HG03565 (cell line): ENCODE data around the gene MPND.

ENCODE experiments used
- ATAC-seq: cut with Tn5 transposase; IDR thresholded peaks from one replicate; pipeline ENCODE4 v1.9.1; 2021; ENCODE audit warnings: mild to moderate bottlenecking, moderate library complexity; ENCODE audit not compliant: unreplicated experiment

MPND gene

DNA sequence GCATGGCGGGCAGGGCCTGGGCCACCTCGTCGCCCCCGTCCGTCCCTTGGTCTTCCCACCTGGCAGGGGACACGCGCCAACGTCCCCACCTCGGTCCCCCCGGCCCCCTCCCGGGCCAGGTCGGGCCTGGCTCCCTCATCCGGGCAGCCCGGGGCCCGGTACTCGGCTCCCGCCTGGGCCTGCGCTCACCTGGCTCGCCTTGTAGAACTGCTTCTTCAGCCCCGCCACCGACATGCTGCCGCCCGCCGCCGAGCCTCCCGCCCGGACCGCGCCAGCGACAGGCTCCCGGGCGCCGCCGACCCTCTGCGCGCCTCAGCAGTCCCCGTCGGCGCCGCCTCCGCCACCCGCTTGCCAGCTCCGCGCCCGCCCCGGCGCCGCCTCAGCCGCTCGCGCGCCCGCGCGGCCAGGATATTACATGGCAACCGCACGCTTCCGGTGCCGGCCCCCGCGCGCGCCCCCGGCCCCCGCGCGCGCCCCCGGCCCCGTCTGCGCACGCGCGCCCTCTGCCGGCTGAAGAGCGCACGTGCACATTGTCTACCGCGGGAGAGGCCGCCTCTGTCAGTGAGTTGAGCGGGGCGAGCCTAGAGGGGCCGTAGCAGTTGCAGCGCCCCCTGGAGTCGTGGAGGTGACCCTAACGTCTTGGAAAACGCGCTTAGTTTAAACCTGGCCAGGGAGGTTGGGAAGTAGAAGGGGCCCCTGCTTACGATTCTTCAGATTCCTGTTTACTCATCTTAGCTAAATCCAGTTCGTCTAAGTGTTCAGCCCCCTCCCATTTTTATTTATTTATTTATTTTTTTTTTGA, 57.0 kb downstream of the MPND start, which contains the start of gene SH3GL1:
Gene SH3GL1, minus strand, starts transcription at position 413 of the 802 bp plus-strand sequence. Its CDS starts 179 bp downstream, at position 234.
- ATAC-seq = peak; percentile 38

DNA sequence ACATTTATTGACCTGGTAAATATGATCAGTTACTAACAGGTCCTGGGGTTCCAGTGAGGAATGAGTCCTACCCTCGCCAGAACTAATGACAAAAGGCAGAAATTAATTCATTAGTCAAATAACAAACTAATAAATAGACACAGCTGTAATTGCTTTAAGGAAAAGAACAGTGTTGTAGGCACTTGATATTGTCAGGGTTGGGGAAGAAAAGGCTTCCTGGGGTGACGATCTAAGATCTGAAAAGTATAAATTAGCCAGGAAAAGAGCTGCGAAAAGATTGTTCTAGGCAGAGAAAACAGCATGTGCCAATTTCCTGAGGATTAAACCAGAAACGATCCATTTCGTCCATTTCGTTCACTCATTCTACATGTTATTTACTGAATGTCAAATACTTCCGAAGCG, 58.4 kb downstream of the MPND start:
- ATAC-seq = no peak

DNA sequence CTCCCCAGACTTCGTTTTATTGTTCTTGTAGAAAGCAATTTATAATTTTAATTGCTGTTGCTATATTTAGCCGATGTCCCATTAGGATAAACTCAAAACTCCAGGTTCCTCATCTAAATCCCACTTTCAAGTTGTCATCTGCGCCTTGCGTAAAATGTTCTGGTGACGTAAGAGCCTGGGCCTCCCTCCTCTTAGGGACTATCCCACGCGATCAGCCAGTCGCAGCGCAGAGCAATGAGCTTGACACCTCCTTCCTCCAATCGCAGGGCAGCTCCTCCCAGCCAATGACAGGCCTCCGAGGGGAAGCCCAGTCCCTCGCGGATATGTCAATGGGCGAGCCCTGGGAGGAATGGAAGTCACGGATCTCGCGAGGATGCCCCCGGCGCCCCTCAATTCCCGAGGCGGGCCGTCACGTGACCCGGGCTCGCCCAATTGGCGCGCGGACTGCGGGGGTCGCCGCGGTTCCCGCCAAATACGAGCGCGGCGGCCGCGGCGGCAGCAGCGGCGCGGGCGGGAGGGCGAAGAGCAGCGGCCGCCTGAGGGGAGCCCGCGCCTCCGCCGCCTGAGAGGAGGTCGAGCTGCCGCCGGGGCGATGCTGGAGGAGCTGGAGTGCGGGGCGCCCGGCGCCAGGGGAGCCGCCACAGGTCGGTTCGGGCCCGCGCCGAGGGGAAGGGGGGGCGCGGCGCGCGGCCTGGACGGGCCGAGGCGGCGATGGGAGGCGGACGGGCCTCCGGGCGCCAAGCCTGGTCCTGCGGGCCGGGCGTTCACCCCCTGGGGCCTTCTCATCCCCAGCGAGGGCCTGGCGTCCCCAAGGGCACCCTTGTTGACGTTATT, 59.0 kb downstream of the MPND start, which contains the start of gene CHAF1A:
Gene CHAF1A, plus strand, starts transcription at position 470 of the 834 bp plus-strand sequence. Its CDS starts 123 bp downstream, at position 593.
- ATAC-seq = peak; percentile 78

DNA sequence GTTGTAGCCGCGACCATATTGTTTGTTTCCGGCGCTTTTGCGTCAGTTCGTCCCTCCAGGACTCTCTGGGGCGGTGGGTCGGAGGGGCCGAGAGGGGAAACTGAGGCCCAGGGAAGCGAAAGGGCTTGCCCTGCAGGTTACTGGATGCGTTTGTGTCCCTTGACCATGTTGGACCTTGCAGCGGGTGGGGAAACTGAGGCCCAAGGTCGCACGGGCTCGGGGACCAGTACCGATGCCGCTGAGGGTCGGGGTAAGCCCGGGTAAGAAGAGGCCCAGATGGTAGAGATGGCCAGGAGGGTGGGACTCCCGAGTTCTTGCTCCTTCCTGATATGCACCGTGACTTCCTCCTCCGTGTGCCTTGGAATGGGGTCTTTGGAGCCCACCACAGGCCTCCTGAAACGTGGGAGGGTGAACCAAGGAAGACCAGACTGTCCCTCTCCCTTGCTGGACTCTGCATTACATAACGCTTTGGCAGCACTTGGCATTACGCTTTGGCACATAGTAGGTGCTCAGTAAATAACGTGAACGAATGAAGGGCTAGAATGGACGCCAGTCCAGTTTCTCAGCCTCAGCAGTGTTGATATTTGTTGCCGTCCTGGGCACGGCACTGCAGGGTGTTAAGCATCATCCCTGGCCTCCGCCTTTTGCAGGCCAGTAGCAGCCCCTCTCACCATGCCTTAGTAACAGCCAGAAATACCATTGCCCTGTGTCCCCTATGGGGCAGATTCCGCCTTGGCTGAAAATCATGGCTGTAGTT, 59.8 kb downstream of the MPND start:
- ATAC-seq = no peak

DNA sequence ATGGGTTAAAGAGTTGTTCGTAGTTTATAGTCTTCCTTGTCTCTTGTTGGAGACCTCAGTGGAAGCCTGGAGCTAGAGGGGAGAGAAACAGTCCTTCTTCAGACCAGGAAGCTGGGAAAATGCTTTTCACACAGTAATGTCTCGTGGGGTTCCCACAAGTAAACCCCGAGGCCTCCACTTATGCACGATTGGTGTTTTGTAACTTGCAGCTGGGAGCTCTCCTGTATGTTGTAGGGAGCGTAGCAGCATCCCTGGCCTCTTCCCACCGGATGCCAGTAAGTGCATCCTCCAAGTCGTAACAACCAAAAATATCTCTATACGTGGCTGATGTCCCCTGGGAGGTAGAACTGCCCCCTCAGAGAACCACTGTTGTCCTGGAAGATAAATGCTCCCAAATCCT, 62.6 kb downstream of the MPND start:
- no peak for ATAC-seq

DNA sequence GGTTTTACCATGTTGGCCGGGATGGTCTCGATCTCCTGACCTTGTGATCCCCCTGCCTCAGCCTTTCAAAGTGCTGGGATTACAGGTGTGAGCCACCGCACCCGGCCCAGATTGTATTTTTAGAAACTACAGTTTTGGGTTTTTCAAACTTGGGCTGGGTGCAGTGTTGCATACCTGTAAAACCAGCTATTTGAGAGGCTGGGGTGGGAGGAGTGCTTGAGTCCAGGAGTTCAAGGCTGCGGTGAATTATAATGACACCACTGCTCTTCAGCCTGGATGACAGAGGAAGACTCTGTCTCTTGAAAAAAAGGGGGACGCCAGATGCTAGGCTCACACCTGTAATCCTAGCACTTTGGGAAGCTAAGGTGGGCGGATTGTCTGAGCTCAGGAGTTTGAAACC, 63.3 kb downstream of the MPND start:
- no peak for ATAC-seq

DNA sequence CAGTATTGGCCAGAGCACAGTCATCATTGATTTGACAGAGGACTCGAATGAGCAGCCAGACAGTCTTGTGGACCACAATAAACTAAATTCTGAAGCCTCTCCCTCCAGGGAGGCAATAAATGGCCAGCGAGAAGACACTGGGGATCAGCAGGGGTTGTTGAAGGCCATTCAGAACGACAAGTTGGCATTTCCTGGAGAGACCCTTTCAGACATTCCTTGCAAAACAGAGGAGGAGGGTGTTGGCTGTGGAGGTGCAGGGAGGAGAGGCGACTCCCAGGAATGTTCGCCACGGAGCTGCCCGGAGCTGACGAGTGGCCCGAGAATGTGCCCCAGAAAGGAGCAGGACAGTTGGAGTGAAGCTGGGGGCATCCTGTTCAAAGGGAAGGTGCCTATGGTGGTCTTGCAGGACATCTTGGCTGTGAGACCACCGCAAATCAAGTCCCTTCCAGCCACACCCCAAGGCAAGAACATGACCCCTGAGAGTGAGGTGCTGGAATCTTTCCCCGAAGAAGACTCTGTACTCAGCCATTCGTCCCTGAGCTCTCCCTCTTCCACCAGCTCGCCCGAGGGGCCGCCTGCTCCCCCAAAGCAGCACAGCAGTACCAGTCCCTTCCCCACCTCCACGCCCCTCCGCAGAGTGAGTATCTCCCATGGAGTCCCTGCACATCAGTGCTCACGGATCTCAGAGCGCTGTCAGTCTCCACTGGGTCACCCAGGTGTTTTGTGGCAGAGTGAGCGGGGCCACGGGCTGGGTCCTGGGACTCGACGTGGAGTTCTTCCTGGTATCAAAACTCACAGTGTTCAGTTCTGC, 66.0 kb downstream of the MPND start:
- no peak for ATAC-seq
